ENCODE measurements around the gene GSG1L.
"Not testable (repeated sequence)": the region's sequence is repeated elsewhere in the genome, so short reads cannot be mapped to it uniquely, and the experiment has no call there.

GSG1L gene

GRCh38 chr16:27945233-27945973 is 118.1 kb downstream of the GSG1L start:
- peak overlapping the region; percentile 33 for H3K4me3 ChIP-seq (ENCODE audit: low read depth, low read length)
- H3K9me3 ChIP-seq (ENCODE audit: severe bottlenecking): no peaks in the 10 kb centered on the region
- DNase-seq: peak; percentile 95
- no peaks in the 10 kb centered on the region for H3K27me3 ChIP-seq (ENCODE audit: insufficient read depth, low read depth, severe bottlenecking)
- TF ChIP-seq, protein P1, sequence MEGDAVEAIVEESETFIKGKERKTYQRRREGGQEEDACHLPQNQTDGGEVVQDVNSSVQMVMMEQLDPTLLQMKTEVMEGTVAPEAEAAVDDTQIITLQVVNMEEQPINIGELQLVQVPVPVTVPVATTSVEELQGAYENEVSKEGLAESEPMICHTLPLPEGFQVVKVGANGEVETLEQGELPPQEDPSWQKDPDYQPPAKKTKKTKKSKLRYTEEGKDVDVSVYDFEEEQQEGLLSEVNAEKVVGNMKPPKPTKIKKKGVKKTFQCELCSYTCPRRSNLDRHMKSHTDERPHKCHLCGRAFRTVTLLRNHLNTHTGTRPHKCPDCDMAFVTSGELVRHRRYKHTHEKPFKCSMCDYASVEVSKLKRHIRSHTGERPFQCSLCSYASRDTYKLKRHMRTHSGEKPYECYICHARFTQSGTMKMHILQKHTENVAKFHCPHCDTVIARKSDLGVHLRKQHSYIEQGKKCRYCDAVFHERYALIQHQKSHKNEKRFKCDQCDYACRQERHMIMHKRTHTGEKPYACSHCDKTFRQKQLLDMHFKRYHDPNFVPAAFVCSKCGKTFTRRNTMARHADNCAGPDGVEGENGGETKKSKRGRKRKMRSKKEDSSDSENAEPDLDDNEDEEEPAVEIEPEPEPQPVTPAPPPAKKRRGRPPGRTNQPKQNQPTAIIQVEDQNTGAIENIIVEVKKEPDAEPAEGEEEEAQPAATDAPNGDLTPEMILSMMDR (IDR thresholded peaks at IDR 0.05; ENCODE audit: low read depth, low read length): no peak
- H3K36me3 ChIP-seq: no peaks in the 10 kb centered on the region
- peak overlapping the region; percentile 97 for H3K27ac ChIP-seq

DNA sequence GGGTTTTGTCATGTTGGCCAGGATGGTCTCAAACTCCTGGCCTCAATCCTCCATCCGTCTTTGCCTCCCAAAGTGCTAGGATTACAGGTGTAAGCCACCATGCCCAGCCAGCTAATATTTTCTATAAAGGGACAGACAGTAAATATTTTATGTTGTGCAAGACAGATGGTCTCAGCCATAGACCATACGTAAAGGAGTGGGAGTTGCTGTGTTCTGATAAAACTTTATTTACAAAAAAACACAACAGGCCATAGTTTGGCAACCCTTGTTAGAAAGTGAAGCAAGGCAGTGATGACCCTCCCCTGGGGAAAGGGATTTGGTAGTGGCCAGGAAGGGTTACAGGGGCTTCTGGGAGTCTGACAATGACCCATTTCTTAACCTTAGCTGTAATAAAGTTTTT is 119.7 kb downstream of the GSG1L start:
- TF ChIP-seq, protein P1 (IDR thresholded peaks at IDR 0.05; ENCODE audit: low read depth, low read length): no peak
- no peak overlapping the region for H3K4me3 ChIP-seq (ENCODE audit: low read depth, low read length)
- no peaks in the 10 kb centered on the region for H3K9me3 ChIP-seq (ENCODE audit: severe bottlenecking)
- no peaks in the 10 kb centered on the region for H3K27me3 ChIP-seq (ENCODE audit: insufficient read depth, low read depth, severe bottlenecking)
- no peak for DNase-seq
- H3K36me3 ChIP-seq: no peaks in the 10 kb centered on the region
- no peak overlapping the region; the same call in 1 of the 2 replicates for H3K27ac ChIP-seq

GRCh38 chr16:27942071-27942470 is 121.4 kb downstream of the GSG1L start:
- H3K27ac ChIP-seq; H3K4me3 ChIP-seq (ENCODE audit: low read depth, low read length); H3K9me3 ChIP-seq (ENCODE audit: severe bottlenecking); DNase-seq; H3K27me3 ChIP-seq (ENCODE audit: insufficient read depth, low read depth, severe bottlenecking); H3K36me3 ChIP-seq: not testable (repeated sequence)

DNA sequence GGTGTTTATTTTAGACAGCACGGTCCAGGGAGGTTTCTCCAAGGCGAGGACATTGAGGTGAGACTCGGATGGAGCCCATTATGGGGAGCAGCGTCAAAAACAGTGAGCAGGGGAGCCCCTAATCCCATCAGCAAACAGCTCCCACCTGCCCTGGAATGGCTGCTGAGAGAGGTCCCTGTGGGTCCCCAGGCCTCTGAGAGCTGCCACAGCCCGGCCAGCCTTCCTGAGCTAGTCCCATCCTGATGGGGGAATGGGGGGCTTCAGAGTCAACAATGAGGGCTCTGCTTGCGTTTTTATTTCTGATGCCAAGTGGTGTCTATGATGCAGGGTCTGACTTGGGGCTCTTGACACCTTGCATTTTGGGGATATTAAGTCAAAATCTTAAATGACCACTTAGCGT is 128.4 kb downstream of the GSG1L start:
- no peaks in the 10 kb centered on the region for H3K36me3 ChIP-seq
- H3K27me3 ChIP-seq (ENCODE audit: insufficient read depth, low read depth, severe bottlenecking): no peaks in the 10 kb centered on the region
- no peak for DNase-seq
- TF ChIP-seq, protein P1 (IDR thresholded peaks at IDR 0.05; ENCODE audit: low read depth, low read length): no peak
- H3K27ac ChIP-seq: no peak overlapping the region
- H3K9me3 ChIP-seq (ENCODE audit: severe bottlenecking): peaks cover 6% of the 10 kb centered on the region
- H3K4me3 ChIP-seq (ENCODE audit: low read depth, low read length): no peak overlapping the region

DNA sequence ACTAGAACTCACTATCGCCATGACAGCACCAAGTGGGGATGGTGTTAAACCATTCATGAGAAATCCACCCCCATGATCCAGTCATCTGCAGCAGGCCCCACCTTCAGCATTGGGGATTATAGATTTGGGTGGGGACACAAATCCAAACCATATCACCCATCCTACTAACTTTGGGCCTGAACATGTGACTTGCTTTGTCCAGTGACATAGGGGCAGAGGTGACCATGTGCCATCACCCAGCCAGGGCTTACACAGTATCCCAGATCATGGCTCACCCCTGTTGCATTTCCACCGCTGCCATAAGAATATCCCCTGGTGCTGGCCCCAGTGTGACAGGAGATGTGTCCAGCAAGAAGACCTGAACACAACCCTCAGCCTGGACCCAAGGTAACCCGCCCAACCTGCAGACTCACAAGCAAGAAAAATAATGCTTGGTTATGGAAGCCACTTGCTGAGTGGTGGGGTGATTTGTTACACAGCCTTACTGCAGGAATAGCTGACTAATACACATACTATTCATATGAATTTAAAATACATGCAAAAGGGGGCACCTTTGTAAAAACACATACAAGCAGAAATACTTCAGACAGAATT is 130.9 kb downstream of the GSG1L start:
- Histone ChIP-seq H3K9me3 (ENCODE audit: severe bottlenecking) (peaks cover 6% of the 10 kb centered on the region), H3K27me3 (ENCODE audit: insufficient read depth, low read depth, severe bottlenecking) (no peaks in the 10 kb centered on the region)
- TF ChIP-seq, protein P1 (IDR thresholded peaks at IDR 0.05; ENCODE audit: low read depth, low read length): no peak

GRCh38 chr16:27929818-27930217 is 133.7 kb downstream of the GSG1L start:
- DNase-seq: no peak
- H3K27ac ChIP-seq: peak overlapping the region; percentile 91
- no peak overlapping the region for H3K4me3 ChIP-seq (ENCODE audit: low read depth, low read length)
- TF ChIP-seq, protein P1 (IDR thresholded peaks at IDR 0.05; ENCODE audit: low read depth, low read length): no peak
- H3K36me3 ChIP-seq: no peaks in the 10 kb centered on the region
- peaks cover 6% of the 10 kb centered on the region for H3K9me3 ChIP-seq (ENCODE audit: severe bottlenecking)
- H3K27me3 ChIP-seq (ENCODE audit: insufficient read depth, low read depth, severe bottlenecking): no peaks in the 10 kb centered on the region

More for the DNA sequence above, 130.9 kb downstream of the GSG1L start:
- H3K36me3 ChIP-seq: no peaks in the 10 kb centered on the region
- no peak overlapping the region for H3K4me3 ChIP-seq (ENCODE audit: low read depth, low read length)
- no peak for DNase-seq
- no peak overlapping the region for H3K27ac ChIP-seq
